ENCODE data around the gene APBA2. TPM values are rescaled to one million over a fixed set of nuclear protein-coding genes. Genes with fewer than 3 reads are reported as not detected.

APBA2 gene
- total RNA-seq, 1 donor from 2014 or later = 41.0 TPM

DNA sequence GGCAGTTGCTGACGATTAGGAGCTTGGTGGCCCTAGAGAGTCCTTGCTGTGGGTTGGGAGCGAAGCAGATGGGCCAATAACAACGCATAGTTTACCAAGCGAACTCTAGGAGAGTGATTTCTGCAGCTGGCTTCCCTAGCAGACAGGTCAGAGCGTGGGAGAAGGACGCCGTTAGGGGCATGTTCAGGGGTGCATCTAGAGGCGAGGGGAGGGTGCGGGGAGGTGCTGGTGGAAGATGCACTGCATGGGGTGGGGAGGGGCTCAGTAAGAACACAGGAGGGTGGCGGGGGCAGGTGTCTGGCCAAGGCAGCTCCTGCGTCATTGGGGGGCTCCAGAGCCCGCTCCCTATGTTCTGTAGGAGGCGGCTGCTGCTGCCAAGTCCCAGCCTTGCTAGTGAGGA lies 8.9 kb downstream of the APBA2 start:
- no peaks in the 10 kb centered on the region for H3K9me3 Mint-ChIP-seq (ENCODE audit: low read depth)
- peaks cover 4% of the 10 kb centered on the region for H3K4me1 Mint-ChIP-seq (ENCODE audit: low read depth)
- no peaks in the 10 kb centered on the region for H3K36me3 Mint-ChIP-seq (ENCODE audit: insufficient read depth)
- DNase-seq (ENCODE audit: low spot score, unreplicated experiment) = no peak
- H3K27ac Mint-ChIP-seq = no peak overlapping the region
- TF ChIP-seq, protein P1, sequence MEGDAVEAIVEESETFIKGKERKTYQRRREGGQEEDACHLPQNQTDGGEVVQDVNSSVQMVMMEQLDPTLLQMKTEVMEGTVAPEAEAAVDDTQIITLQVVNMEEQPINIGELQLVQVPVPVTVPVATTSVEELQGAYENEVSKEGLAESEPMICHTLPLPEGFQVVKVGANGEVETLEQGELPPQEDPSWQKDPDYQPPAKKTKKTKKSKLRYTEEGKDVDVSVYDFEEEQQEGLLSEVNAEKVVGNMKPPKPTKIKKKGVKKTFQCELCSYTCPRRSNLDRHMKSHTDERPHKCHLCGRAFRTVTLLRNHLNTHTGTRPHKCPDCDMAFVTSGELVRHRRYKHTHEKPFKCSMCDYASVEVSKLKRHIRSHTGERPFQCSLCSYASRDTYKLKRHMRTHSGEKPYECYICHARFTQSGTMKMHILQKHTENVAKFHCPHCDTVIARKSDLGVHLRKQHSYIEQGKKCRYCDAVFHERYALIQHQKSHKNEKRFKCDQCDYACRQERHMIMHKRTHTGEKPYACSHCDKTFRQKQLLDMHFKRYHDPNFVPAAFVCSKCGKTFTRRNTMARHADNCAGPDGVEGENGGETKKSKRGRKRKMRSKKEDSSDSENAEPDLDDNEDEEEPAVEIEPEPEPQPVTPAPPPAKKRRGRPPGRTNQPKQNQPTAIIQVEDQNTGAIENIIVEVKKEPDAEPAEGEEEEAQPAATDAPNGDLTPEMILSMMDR (IDR thresholded peaks at IDR 0.05; ENCODE audit: unreplicated experiment) = no peak
- H3K27me3 Mint-ChIP-seq = no peaks in the 10 kb centered on the region
- no peak overlapping the region for H3K4me3 Mint-ChIP-seq (ENCODE audit: low read depth)

DNA sequence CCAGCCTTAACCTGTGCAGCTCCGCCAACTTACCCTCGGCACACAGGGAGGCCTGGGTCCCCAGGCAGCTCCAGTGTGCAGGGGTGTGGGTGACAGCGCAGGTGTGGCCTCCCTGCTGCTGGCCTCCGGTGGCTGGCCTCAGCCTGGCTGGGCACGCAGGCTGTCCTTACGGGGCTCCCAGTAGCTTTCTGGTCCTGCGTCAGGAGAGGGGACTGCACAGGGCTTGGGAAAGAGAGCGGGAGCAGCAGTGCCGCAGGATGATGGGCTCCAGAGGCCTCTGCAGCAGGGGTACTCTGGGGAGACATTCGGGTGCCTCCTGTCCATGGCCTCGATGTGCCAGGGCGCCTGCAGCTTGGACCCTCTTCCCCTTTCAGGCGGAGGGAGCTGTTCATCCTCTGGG lies 9.4 kb downstream of the APBA2 start:
- Mint-ChIP-seq H3K27me3 (no peaks in the 10 kb centered on the region), H3K27ac (no peak overlapping the region), H3K9me3 (ENCODE audit: low read depth) (no peaks in the 10 kb centered on the region), H3K4me1 (ENCODE audit: low read depth) (peaks cover 4% of the 10 kb centered on the region), H3K4me3 (ENCODE audit: low read depth) (no peak overlapping the region), H3K36me3 (ENCODE audit: insufficient read depth) (no peaks in the 10 kb centered on the region)
- DNase-seq (ENCODE audit: low spot score, unreplicated experiment) = no peak
- TF ChIP-seq, protein P1 (IDR thresholded peaks at IDR 0.05; ENCODE audit: unreplicated experiment) = no peak

DNA sequence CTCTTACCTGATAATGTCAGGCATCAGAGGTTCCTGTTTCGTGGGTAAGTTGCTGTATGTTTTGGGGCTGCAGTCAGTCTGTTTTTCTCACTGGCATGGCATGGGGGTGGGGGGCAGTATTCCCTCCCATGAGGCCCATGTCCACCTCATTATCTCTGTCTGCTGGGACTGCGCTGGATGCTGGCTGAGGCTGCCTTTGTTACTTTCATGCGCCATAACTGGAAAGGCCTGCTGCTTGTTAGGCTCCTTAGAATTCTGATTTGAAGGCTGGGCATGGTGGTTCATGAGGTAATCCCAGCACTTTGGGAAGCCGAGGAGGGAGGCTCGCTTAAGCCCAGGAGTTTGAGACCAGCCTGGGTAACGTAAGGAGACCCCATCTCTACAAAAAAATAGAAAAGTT lies 9.8 kb downstream of the APBA2 start:
- TF ChIP-seq, protein P1 (IDR thresholded peaks at IDR 0.05; ENCODE audit: unreplicated experiment) = no peak
- DNase-seq (ENCODE audit: low spot score, unreplicated experiment) = no peak
- Mint-ChIP-seq H3K27ac (no peak overlapping the region), H3K36me3 (ENCODE audit: insufficient read depth) (no peaks in the 10 kb centered on the region), H3K9me3 (ENCODE audit: low read depth) (no peaks in the 10 kb centered on the region), H3K4me1 (ENCODE audit: low read depth) (peaks cover 4% of the 10 kb centered on the region), H3K4me3 (ENCODE audit: low read depth) (no peak overlapping the region), H3K27me3 (no peaks in the 10 kb centered on the region)

DNA sequence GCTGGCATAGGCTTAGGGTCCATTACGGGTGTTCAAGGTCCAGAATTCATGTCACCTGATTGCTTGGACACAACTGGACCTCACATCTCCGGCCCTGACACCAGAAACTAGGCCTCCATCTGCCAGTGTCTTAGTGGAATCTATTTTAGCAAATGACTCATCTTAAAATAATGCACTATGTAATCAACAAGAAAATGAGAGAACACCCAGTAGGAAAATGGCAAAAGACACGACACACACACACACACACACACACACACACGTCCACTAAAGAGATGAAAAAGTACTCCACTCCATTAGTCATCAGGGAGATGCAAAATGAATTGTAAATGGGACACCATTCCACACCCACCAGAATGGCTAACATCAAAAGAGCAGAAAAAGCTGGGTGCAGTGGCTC lies 11.2 kb downstream of the APBA2 start:
- TF ChIP-seq, protein P1 (IDR thresholded peaks at IDR 0.05; ENCODE audit: unreplicated experiment) = no peak
- Mint-ChIP-seq H3K4me1 (ENCODE audit: low read depth) (peaks cover 4% of the 10 kb centered on the region), H3K9me3 (ENCODE audit: low read depth) (no peaks in the 10 kb centered on the region)

DNA sequence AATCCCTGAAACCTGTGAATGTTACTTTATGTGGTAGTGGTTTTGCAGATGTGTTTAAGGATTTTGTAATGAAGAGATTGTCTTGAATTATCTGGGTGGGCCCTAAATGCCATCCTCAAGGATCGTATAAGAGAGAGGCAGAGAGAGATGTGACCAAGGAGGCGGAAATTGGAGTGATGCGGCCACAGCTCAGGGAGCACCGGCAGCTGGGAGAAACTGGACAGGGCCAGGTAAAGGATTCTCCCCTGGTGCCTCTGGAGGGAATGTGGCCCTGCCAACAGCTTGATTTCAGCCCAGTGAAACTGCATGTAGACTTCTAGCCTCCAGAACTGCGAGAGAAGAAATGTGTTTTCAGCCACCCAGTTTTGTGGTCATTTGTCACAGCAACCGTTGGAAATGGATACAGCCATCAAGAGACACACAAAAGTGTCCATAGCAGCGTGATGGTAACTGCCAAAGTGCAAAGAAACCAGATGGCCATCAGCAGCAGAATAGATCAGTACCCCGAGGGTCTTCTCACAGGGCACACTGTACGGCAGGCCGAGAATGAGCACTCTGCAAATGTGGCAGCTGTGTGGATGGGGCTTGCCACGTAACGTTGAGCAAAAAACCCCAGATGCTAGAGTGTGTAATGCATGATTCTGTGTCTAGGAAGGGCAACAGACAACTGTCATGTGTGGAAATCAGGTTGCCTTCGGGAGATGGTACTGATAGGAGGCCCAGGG lies 12.2 kb downstream of the APBA2 start:
- H3K27ac Mint-ChIP-seq = no peak overlapping the region
- TF ChIP-seq, protein P1 (IDR thresholded peaks at IDR 0.05; ENCODE audit: unreplicated experiment) = no peak
- DNase-seq (ENCODE audit: low spot score, unreplicated experiment) = no peak
- no peaks in the 10 kb centered on the region for H3K27me3 Mint-ChIP-seq
- peaks cover under 1% of the 10 kb centered on the region for H3K4me1 Mint-ChIP-seq (ENCODE audit: low read depth)
- no peaks in the 10 kb centered on the region for H3K36me3 Mint-ChIP-seq (ENCODE audit: insufficient read depth)
- no peaks in the 10 kb centered on the region for H3K9me3 Mint-ChIP-seq (ENCODE audit: low read depth)
- H3K4me3 Mint-ChIP-seq (ENCODE audit: low read depth) = no peak overlapping the region

More for the DNA sequence above, 11.2 kb downstream of the APBA2 start:
- Mint-ChIP-seq H3K36me3 (ENCODE audit: insufficient read depth) (no peaks in the 10 kb centered on the region), H3K4me3 (ENCODE audit: low read depth) (no peak overlapping the region), H3K27me3 (no peaks in the 10 kb centered on the region), H3K27ac (no peak overlapping the region)
- no peak for DNase-seq (ENCODE audit: low spot score, unreplicated experiment)

All from progenitor cell of endocrine pancreas (in vitro differentiated cells).